ENCODE results near the gene ZC3H13.
A peak's percentile ranks its signal among the peaks of the same experiment; 100 is the strongest.

ZC3H13 gene

DNA sequence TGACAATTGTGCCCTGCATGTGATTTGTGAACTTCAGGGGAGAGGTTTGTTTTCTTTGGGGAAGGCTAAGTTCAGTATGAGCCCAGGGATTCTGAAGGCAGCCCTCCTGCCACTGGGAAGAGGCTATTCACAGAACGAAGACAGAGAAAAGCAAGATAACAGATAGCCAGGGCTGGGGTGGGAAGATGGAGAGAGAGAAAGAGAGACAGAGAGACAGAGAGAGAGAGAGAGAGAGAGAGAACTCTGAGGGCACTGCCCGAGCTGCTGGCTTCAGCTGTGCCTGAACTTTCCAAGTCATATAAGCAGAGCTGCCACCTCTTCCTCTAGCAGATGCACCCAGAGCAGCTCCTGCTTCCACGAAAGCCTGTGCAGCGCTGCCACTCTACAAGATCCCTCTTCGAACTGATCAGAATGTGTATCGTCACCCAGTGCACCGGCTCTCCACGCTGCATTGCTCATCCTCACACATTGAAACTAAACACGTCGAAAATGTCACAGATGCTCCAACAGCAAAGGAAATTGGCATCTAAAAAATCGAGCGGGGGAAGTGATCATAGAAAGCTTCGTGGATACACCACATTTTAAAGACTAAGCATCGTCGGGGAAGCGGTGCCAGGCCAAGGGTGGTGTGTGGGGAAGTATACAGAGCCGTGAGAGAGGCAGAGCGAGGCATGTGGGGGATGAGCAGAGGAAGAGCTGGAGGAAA, 119.2 kb downstream of the ZC3H13 start:
- DNase-seq: no peak

DNA sequence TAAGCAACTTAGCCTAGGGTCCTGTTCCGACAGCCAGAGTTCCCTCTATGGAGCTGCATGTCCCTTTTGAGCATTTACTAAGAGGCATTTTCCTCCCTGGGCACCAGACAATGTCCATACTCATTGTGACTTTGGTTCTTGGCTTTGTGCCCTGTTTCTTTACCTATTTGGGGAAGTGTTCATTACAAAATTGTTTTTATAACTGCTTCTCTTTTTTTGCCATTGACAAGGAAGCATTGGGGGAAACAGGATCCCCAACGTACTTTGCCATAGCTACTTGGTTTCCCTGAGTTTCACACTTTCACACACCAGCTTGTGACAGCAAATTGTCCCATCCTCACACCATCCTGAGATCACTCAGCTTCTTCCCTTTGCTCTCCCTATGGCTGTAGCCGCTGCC, 119.9 kb downstream of the ZC3H13 start:
- no peak for DNase-seq

DNA sequence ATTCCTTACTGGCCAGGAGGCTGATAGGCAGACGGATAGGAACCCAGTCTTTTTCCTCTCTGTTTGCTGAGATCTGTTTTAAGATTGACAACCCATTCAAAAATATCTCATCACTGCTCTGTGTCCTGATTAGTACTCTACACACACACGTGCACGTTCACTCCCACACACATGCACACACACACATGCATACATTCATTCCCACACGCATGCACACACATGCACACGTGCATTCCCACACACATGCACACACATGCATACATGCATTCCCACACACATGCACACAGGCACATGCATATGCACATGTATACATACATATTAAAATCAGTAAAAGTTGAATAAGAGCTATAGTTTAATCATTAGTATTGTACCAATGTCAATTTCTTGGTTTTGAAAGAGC, 120.4 kb downstream of the ZC3H13 start:
- DNase-seq: no peak

DNA sequence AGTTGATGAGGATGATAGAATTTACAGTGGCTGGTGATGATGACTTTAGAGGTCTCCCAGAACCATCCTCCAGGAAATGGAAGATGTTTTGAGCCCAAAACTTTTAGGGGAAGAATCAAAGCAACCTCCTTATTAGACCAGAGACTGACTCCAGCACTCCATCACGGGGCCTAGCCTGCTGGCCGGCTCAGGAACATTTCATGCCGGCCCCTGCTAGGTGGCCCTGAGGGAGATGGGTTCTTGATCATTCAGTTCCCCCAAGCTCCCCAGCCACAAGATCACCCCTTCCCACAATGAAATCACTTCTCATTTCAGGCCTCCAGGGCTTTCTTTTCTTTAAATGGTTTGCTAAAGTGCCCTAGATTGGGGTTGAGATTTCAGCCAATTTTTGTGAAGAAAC, 121.3 kb downstream of the ZC3H13 start:
- no peak for DNase-seq

DNA sequence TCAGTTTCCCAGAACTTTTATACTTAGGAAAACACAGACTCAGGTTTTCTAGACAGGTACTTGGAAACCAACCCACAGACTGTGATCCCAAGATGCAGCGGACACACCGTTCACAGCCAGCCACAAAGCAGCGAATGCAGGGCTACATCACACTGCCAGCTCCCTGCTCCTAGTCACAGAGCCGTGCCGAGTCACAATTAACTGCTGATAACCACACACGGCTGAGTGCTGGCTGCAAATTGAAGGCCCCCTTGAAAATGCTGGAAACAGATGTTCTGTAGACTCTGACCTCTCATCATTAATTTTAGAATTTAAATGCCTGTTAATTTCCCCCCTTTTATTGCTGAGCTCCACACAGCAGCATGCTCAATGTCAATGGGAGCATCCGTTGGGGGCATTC, 122.4 kb downstream of the ZC3H13 start:
- DNase-seq: no peak

DNA sequence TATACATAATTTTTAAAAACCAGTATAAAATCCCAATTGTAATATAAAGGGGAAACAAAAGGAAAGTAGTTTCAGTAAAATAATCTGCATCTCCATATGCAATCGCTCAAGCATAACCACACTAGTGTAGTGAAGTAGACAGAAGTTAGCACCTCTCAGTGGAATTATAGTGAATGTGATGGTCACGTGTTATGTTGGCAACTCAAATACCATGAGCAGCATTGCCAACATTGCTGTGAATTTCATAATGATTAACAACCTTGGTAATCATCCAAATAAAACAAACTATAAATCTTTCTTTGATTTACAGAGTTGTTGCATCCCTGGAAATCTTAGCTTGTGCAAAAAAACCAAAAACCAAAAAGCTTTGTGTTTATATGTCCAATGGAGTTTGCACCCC, 123.7 kb downstream of the ZC3H13 start:
- no peak for DNase-seq

DNA sequence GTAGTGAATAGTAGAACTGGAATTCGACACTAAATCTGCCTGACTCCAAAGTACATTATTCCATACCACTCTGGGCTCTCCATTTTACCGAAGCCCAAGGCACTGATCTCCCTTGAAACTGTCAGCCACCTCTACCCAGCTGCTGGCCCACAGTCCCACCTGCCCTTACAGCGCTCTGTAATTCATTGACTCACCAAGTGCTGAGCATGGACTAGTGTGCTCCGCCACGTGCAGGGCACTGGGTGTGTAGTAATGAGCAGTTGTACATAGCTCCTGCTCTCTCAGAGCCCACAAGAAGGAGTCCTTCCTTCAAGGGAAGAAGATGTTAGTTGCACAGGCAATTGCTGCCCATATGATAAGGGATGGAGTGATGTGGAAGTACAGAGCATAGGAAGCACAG, 124.4 kb downstream of the ZC3H13 start:
- DNase-seq: no peak

DNA sequence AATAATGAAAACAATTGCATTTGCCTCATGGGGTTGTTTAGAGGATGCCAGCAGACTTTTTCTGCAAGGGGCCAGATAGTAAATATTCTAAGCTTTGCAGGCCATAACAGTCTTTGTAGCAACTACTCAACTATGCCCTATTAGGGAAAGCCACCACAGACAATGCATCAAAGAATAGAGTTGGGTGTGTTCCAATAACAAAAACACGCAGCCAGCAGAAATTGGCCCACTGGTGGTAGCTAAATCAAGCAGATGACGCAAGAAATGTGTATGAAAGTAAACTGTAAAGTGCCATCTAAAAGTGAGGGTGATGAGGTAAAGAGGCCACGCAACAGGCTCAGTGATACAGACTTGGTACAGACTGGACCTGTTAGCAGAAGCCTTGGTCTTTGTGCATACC, 125.8 kb downstream of the ZC3H13 start:
- DNase-seq: no peak

DNA sequence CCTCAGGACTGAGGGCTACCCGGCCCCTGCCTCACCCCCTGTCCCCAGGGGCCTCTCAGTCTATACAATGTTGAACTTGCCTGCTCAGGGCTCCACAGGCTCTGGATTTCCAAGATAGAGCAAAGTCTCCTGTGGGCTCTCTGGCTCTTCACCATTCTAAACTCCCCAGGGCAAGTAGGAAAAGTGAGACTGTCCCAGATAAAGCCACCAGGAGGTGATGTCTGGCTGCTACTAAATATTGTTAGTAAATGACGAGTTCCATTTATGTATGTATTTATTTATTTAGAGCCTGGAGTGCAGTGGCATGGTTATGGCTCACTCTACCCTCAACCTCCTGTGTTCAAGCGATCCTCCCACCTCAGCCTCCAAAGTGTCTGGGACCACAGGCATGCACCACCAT, 127.4 kb downstream of the ZC3H13 start:
- no peak for DNase-seq

DNA sequence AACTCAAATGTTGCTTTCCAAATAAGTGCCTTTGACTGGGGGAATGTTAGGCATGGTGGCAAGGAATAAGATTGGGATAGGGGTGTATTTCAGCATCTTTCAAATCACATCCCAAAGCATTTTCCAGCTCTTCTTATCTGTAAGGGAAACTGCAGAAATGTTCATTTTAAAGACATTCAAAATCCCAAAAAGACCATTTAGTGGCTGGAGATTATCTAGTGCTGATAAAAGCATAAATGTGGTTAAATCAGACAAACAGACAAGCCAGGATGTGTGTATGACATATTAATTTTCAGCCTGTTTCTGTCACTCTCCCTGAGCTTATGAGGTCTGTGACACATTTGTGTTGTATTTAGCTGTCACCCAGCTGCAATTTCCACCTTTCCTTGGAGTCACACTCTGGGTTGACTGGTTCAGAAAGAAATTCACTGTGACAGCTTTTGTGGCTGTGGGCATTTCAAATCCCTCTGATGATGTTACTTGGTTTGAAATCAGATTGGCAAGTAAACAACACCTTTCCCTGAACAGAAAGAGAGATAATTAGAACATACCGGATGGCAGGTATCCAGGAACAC, 131.3 kb downstream of the ZC3H13 start:
- DNase-seq: no peak

DNA sequence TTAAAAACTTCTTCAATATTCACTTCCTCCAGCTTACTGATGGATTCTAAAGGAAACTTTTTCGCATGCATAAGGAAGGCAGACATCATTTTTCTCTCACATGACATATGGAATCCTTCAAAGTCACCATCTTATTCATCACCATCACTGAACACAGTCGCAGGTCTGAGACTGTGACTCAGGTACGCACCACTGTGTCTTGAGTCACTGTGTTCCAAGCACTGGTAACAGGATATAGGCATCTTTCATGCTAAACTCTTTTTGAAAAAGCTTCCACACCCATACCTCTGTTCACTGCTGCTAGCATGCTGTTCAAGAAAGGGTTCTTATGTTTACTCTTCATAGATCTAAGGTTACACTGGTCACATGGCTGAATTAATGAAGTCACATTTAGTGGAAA, 133.9 kb downstream of the ZC3H13 start:
- DNase-seq: no peak

DNA sequence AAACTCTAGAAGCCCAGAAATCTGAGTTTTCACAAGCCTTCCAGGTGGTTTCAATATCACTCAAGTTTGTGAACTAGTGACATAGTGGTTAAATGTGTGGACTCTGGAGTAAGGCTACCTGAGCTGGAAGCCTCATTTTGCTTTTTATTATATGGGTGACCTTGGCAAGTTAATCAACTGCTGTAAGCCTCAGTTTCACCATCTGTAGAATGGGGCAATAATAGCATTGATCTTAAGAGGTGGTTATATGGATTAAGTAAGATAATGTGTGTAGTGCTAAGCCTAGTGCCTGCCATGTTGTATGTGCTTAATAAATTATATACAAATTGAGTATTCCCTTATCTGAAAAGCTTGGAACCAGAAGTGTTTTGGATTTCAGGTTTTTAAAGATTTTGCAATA, 135.5 kb downstream of the ZC3H13 start:
- DNase-seq: no peak

DNA sequence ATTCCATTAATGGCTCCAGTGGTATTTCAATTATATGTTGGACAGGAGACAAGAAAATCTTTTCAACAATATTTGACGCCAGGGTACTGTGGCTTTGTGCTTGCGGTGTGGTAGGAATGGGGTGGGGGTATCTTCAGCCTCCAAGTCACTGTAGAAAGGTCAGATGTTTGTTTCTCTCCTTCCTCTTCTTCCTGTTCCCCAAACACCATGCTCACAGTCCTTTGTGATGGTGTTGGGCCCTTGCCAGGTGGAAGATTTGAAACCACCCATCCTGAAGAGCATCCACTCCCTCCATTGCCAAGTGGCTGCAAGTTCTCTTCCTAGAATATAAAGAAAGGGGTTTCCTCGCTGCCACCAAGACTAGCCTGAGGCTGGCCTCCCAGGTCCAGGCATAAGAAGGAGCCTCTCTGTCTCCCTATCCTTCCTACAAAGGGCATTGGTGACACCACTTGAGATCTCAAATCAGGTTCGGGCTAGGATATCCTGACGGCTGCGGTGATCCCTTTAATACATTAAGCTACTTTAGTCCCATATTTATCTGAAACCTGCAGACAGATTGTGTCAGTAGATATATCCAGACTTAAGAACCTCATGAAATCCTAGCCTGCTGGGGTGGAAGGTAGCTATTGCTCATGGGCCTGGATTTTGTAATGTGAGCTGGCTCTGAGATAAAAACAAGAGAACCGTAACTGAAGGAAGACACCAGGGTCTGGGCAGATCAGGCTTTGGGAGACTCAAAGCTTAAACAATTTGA, 136.7 kb downstream of the ZC3H13 start:
- no peak for DNase-seq

DNA sequence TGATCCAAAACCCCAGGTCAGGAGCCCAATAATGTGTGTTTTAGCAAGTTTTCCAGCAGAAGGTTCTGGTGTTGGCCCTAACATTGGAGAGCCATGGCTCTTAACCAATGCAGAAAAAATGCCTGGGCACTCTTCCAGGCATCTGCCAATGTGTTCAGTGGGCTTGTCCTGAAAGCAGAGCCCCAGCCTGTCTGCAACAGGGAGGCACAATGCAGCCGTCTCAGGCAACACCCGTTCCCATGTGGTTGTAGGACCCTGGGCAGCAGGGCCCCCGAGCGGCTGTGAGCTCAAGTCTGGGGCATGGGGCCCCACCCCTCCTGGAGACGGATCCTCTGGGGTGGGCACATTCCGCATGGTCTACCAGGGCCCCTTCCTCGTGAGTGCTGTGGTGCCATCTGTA, 142.9 kb downstream of the ZC3H13 start:
- DNase-seq: peak; percentile 52

DNA sequence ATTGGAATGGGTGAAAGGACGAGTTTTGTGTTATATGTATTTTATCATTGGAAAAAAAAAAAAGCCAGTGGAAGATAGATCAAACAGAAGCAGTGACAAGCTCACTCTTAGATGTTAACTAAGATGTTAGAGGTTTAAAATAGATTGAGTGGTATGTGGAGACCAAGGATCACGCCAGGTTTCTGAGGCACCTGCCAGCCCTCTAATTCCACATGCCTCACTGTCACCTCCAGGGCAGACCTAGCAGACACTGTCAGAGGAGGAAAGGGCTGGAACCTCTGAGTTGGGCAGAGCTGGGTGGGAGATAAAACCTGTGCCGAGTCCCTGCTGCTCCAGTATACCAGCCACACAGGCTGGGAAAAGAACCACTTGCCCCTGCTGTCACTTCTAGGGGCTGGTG, 143.5 kb downstream of the ZC3H13 start:
- no peak for DNase-seq

DNA sequence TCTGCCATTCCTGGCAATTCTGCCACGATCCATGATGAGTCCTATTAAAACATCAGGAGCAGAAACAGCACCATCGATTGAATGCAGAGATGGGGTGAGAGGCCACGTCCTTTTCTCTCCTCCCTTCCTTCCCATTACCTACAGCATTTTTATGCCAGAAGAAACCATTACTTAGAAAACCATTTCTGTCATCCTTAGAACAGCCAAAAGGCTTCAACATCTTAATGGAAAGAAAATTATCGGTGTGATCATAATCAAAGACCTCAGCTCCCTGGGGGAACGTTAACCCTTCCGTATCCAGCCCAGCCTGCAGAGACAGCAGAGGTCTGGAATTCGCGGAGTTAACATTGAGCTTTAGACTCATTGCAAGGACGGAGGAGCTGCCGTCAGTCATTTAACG, 145.0 kb downstream of the ZC3H13 start:
- DNase-seq: no peak

Measured in right hindlimb (tissue), 1 donor.